Keratinocyte (primary cell): ENCODE data around the gene RALY.

Experiments used
- CTCF ChIP-seq, 3 experiments: IDR thresholded peaks in 1 of 3; conservative IDR thresholded peaks in 1 of 3; optimal IDR thresholded peaks in 1 of 3; 2 replicates in 2 of 3; 3 replicates in 1 of 3; pipeline versions ENCODE3 to v1.5.1; 2011; ENCODE audit warnings: low read length in 3 of 3, mild to moderate bottlenecking in 3 of 3, moderate library complexity in 2 of 3, control low read depth in 1 of 3, inconsistent platforms in 1 of 3; ENCODE audit not compliant: insufficient read depth in 2 of 3; ENCODE audit errors: extremely low read depth in 1 of 3
- EZH2 ChIP-seq: IDR thresholded peaks from one replicate; pipeline ENCODE4 v1.6.1; 2012; ENCODE audit warnings: inconsistent platforms, mild to moderate bottlenecking, low read length, moderate library complexity

- no peak for TF ChIP-seq CTCF (optimal IDR thresholded peaks at IDR 0.05 in 1 of 3, IDR thresholded peaks at IDR 0.05 in 1 of 3, conservative IDR thresholded peaks at IDR 0.05 in 1 of 3; ENCODE audit: extremely low read depth in 1 of 3, insufficient read depth in 2 of 3, low read length in 3 of 3)
- TF ChIP-seq EZH2 = no peak
Measured at GRCh38 chr20:34006619-34007018, 12.9 kb downstream of the RALY start.
